H9 (cell line): ENCODE data around the gene LRRC10. TPM values are rescaled to one million over a fixed set of nuclear protein-coding genes. Genes with fewer than 3 reads are reported as not detected.

ENCODE experiments used
- DNase-seq: peaks from one replicate; pipeline ENCODE4 v3.0.0-alpha.2; 2017
- H2AFZ ChIP-seq: one replicate; pipeline ENCODE4 v1.6.1; 2013; ENCODE audit warnings: mild to moderate bottlenecking, low read length, control low read depth, moderate library complexity
- H2AK5ac ChIP-seq: 2 replicates; pipeline ENCODE4 v1.6.1; 2013; ENCODE audit warnings: low read length, control low read depth, mixed read lengths; ENCODE audit not compliant: insufficient read length
- H2BK120ac ChIP-seq: one replicate; pipeline ENCODE4 v1.6.1; 2013; ENCODE audit warnings: low read depth, mild to moderate bottlenecking, low read length, control low read depth, inconsistent platforms; ENCODE audit not compliant: poor library complexity, severe bottlenecking
- H2BK12ac ChIP-seq: 2 replicates; pipeline ENCODE4 v1.6.1; 2013; ENCODE audit warnings: low read length, control low read depth, mixed read lengths, low read depth; ENCODE audit not compliant: insufficient read length
- H2BK15ac ChIP-seq: 2 replicates; pipeline ENCODE4 v1.6.1; 2013; ENCODE audit warnings: low read depth, low read length, control low read depth
- H2BK20ac ChIP-seq: one replicate; pipeline ENCODE4 v1.6.1; 2013; ENCODE audit warnings: low read depth, mild to moderate bottlenecking, low read length, control low read depth, inconsistent platforms; ENCODE audit not compliant: poor library complexity, severe bottlenecking
- H2BK5ac ChIP-seq: 2 replicates; pipeline ENCODE4 v1.6.1; 2013; ENCODE audit warnings: low read length, control low read depth, mixed read lengths; ENCODE audit not compliant: insufficient read length
- H3K14ac ChIP-seq: 2 replicates; pipeline ENCODE4 v1.6.1; 2013; ENCODE audit warnings: low read length, control low read depth; ENCODE audit not compliant: insufficient read depth
- H3K18ac ChIP-seq: 2 replicates; pipeline ENCODE4 v1.6.1; 2013; ENCODE audit warnings: low read depth, mild to moderate bottlenecking, mixed read lengths, low read length, control low read depth; ENCODE audit not compliant: insufficient read length
- H3K23ac ChIP-seq: 2 replicates; pipeline ENCODE4 v1.6.1; 2013; ENCODE audit warnings: low read length, control low read depth, mixed read lengths, low read depth; ENCODE audit not compliant: insufficient read length
- H3K23me2 ChIP-seq: 2 replicates; pipeline ENCODE4 v1.6.1; 2013; ENCODE audit warnings: low read depth, mild to moderate bottlenecking, mixed read lengths, low read length, control low read depth; ENCODE audit not compliant: insufficient read length, poor library complexity, severe bottlenecking
- H3K27ac ChIP-seq: 2 replicates; pipeline ENCODE4 v1.5.1; 2013; ENCODE audit warnings: low read length, control low read depth, mixed read lengths, low read depth; ENCODE audit not compliant: insufficient read length
- H3K27me3 ChIP-seq: 2 replicates; pipeline ENCODE4 v1.6.1; 2013; ENCODE audit warnings: low read length, control low read depth, inconsistent platforms; ENCODE audit not compliant: insufficient read depth
- H3K4ac ChIP-seq: 2 replicates; pipeline ENCODE4 v1.6.1; 2013; ENCODE audit warnings: low read depth, mild to moderate bottlenecking, control low read depth, inconsistent platforms, low read length, moderate library complexity
- H3K4me1 ChIP-seq: 2 replicates; pipeline ENCODE4 v1.6.1; 2013; ENCODE audit warnings: low read length, control low read depth, inconsistent platforms; ENCODE audit not compliant: insufficient read depth
- H3K4me2 ChIP-seq: 2 replicates; pipeline ENCODE4 v1.6.1; 2013; ENCODE audit warnings: low read length, control low read depth, mixed read lengths; ENCODE audit not compliant: insufficient read length, insufficient read depth
- H3K56ac ChIP-seq: 2 replicates; pipeline ENCODE4 v1.6.1; 2013; ENCODE audit warnings: low read depth, mild to moderate bottlenecking, mixed read lengths, low read length, control low read depth; ENCODE audit not compliant: insufficient read length
- H3K79me1 ChIP-seq: 2 replicates; pipeline ENCODE4 v1.6.1; 2013; ENCODE audit warnings: low read depth, mild to moderate bottlenecking, moderate library complexity, low read length, control low read depth, inconsistent platforms; ENCODE audit not compliant: insufficient read depth, poor library complexity, severe bottlenecking
- H3K79me2 ChIP-seq: 2 replicates; pipeline ENCODE4 v1.6.1; 2013; ENCODE audit warnings: low read length, control low read depth, inconsistent platforms; ENCODE audit not compliant: insufficient read depth
- H3K9ac ChIP-seq: 2 replicates; pipeline ENCODE4 v1.6.1; 2013; ENCODE audit warnings: low read length, control low read depth, mixed read lengths; ENCODE audit not compliant: insufficient read length; ENCODE audit errors: extremely low read depth
- H3K9me3 ChIP-seq: one replicate; pipeline ENCODE4 v1.6.1; 2013; ENCODE audit warnings: low read depth, low read length, inconsistent platforms; ENCODE audit not compliant: control insufficient read depth
- H3T11ph ChIP-seq: one replicate; pipeline ENCODE4 v1.6.1; 2013; ENCODE audit warnings: mild to moderate bottlenecking, low read length, control low read depth, inconsistent platforms
- H4K20me1 ChIP-seq: one replicate; pipeline ENCODE4 v1.6.1; 2013; ENCODE audit not compliant: control insufficient read depth, insufficient read length, insufficient read depth
- H4K5ac ChIP-seq: 2 replicates; pipeline ENCODE4 v1.6.1; 2013; ENCODE audit warnings: low read depth, mild to moderate bottlenecking, mixed read lengths, low read length, control low read depth; ENCODE audit not compliant: insufficient read length
- H4K8ac ChIP-seq: replicated peaks from 2 replicates; pipeline ENCODE4 v1.6.1; 2013; ENCODE audit warnings: low read length, control low read depth, mixed read lengths, low read depth; ENCODE audit not compliant: insufficient read length
- H4K91ac ChIP-seq: 2 replicates; pipeline ENCODE4 v1.6.1; 2013; ENCODE audit warnings: low read depth, mild to moderate bottlenecking, moderate library complexity, mixed read lengths, low read length, control low read depth; ENCODE audit not compliant: insufficient read length
- H3K27ac Mint-ChIP-seq, 3 experiments: 2 replicates in 2 of 3; 3 replicates in 1 of 3; pipeline ENCODE4 v1.8.0; 2020 to 2021; ENCODE audit warnings: mixed read lengths in 3 of 3, mild to moderate bottlenecking in 1 of 3, moderate library complexity in 1 of 3
- H3K27me3 Mint-ChIP-seq: 2 replicates; pipeline ENCODE4 v1.8.0; 2021; ENCODE audit warnings: low read depth, mild to moderate bottlenecking, moderate library complexity, mixed read lengths
- H3K36me3 Mint-ChIP-seq, 3 experiments: 2 replicates in 2 of 3; 3 replicates in 1 of 3; pipeline ENCODE4 v1.8.0; 2020 to 2021; ENCODE audit warnings: low read depth in 3 of 3, mixed read lengths in 3 of 3; ENCODE audit not compliant: insufficient read depth in 1 of 3
- H3K4me1 Mint-ChIP-seq, 2 experiments: 2 replicates each; pipeline ENCODE4 v1.8.0; 2020; ENCODE audit warnings: mixed read lengths in 2 of 2
- H3K4me3 Mint-ChIP-seq, 2 experiments: 2 replicates in 1 of 2; 3 replicates in 1 of 2; pipeline ENCODE4 v1.8.0; 2020 to 2021; ENCODE audit warnings: mild to moderate bottlenecking in 2 of 2, mixed read lengths in 2 of 2, moderate library complexity in 1 of 2
- H3K9me3 Mint-ChIP-seq, 2 experiments: 2 replicates in 1 of 2; 3 replicates in 1 of 2; pipeline ENCODE4 v1.8.0; 2020; ENCODE audit warnings: mild to moderate bottlenecking in 2 of 2, mixed read lengths in 2 of 2, moderate library complexity in 1 of 2
- CTCF ChIP-seq: fragments of 200-600 bp; sonication (generic); conservative IDR thresholded peaks from 3 replicates; pipeline ENCODE4 v1.8.0; 2021; ENCODE audit warnings: antibody characterized with exemption, mild to moderate bottlenecking
- WGBS: extraction: QIAGEN DNeasy Blood & Tissue Kit; methylation state at CpG from one replicate; pipeline ENCODE4 v1.1.7; 2013; ENCODE audit warnings: missing lambda C conversion rate, low lambda C conversion rate, mixed read lengths; ENCODE audit not compliant: insufficient read length; ENCODE audit errors: extremely low coverage; 5-methylcytosine and 5-hydroxymethylcytosine counted together
- total RNA-seq: library from RNA; stranded (reverse); gene quantifications from 2 replicates; pipeline ENCODE4 v1.2.1, GENCODE V29; 2021

The LRRC10 gene
- total RNA-seq, 1 experiment from 2014 or later: not detected

GRCh38 chr12:69623970-69624369, 13.3 kb upstream of the LRRC10 start:
- Histone ChIP-seq H2BK5ac (no peak overlapping the region), H3K23me2 (no peaks in the 10 kb centered on the region), H4K20me1 (no peaks in the 10 kb centered on the region), H2BK12ac (no peak overlapping the region), H4K5ac (no peak overlapping the region), H3K27me3 (no peaks in the 10 kb centered on the region), H3K79me2 (no peaks in the 10 kb centered on the region), H2BK120ac (no peak overlapping the region), H4K91ac (no peak overlapping the region), H2BK20ac (no peak overlapping the region), H3K4me2 (no peak overlapping the region), H3K23ac (no peak overlapping the region), H3K4ac (no peak overlapping the region), H2AFZ (no peak overlapping the region), H4K8ac (no peak overlapping the region), H3K14ac (no peak overlapping the region), H3K79me1 (no peaks in the 10 kb centered on the region), H3K27ac (no peak overlapping the region), H3K56ac (no peak overlapping the region), H3K9ac (no peak overlapping the region), H2AK5ac (no peak overlapping the region), H3K9me3 (no peaks in the 10 kb centered on the region), H3T11ph (no peak overlapping the region), H3K18ac (no peak overlapping the region), H2BK15ac (no peak overlapping the region), H3K4me1 (no peaks in the 10 kb centered on the region)
- Mint-ChIP-seq H3K27ac (no peak overlapping the region), H3K27me3 (no peaks in the 10 kb centered on the region), H3K4me3 (no peak overlapping the region), H3K4me1 (no peaks in the 10 kb centered on the region), H3K9me3 (no peaks in the 10 kb centered on the region), H3K36me3 (no peaks in the 10 kb centered on the region)
- TF ChIP-seq CTCF: no peak
- DNase-seq: no peak
- no CpG with 5 or more reads among the region's 13 CpGs for WGBS
